22Rv1 (cell line): ENCODE measurements around the gene EXOSC10.

Source experiments
- CTCF ChIP-seq: fragments of 450-650 bp; IDR thresholded peaks from 2 replicates; pipeline ENCODE4 v1.5.1; 2017; ENCODE audit warnings: mild to moderate bottlenecking
- ZFX ChIP-seq: fragments of 450-650 bp; IDR thresholded peaks from 2 replicates; pipeline ENCODE4 v1.6.1; 2017; ENCODE audit warnings: antibody characterized with exemption, borderline replicate concordance

- TF ChIP-seq CTCF, result no peak
- no peak for TF ChIP-seq ZFX
Measured at GRCh38 chr1:11030865-11031264, 68.8 kb downstream of the EXOSC10 start.
